Activated CD4-positive, alpha-beta T cell treated with anti-CD3 and anti-CD28 coated beads, Interleukin-2, amount 50 U/mL, for 48 hours (primary cell): ENCODE measurements around the gene FHIT.
"Not testable (repeated sequence)": the region's sequence is repeated elsewhere in the genome, so short reads cannot be mapped to it uniquely, and the experiment has no call there.

Experiments used
- DNase-seq, 2 experiments: peaks; one replicate each; pipeline ENCODE4 v3.0.0-alpha.2; 2020

FHIT gene

DNA sequence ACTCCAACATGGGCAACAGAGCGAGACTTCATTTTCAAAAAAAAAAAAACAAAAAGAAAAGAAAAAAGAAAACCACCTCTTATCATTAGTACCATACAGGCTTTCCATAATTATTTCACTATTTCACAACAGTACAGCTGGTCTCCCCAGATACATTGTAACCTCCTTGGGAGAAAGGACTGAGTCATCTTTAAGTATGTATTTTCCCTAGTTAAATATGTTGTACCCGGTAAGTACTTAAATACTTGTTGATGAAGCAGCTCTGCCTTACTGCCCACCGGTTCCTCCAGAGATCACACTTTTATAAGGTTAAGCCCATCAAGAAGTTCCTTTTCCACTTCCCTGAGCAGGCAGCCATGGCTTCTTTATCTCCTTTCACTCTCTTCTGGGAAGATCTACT, 1412.0 kb downstream of the FHIT start:
- no peak for DNase-seq

- no peak for DNase-seq
Observed at GRCh38 chr3:59836531-59836930, 1414.7 kb downstream of the FHIT start.

DNA sequence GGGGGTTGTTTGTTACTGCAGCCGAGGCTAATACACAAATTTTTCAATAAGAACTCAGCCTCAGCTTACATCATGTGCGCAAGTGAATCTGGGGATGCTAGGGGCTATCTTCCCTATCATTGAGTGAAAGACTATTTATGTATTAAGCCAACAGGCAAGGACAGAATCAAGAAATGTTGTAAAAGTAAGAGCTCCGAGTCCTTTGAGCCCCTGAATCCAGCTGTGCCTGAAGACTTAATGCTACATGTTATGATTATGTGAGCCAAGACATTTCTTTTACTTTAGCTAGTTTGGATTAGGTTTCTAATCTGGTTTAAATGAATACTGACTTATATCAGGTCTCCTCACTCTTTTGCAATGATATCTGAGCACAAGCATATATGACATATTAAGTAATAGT, 1418.5 kb downstream of the FHIT start:
- no peak for DNase-seq

- no peak for DNase-seq
Observed at GRCh38 chr3:59832241-59832640, 1419.0 kb downstream of the FHIT start.

DNA sequence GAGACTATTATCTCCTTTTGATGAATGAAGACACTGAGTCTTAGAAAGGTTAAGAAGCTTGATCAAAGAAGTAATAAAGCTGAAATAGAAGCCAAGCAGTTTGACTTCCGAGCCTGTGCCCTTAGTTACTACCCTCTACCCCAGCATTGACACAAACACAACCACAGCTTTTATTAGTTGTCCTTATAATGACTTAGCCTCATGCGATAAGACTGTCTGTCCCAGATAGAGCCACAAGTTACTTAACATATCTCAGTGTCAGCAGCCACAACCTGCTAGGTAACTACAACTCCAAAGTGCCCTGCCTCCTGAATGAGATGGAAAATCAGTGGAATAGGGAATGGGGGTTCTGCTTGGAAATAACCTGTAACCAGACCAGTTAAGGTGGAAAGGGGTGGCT, 1419.9 kb downstream of the FHIT start:
- DNase-seq: no peak

DNA sequence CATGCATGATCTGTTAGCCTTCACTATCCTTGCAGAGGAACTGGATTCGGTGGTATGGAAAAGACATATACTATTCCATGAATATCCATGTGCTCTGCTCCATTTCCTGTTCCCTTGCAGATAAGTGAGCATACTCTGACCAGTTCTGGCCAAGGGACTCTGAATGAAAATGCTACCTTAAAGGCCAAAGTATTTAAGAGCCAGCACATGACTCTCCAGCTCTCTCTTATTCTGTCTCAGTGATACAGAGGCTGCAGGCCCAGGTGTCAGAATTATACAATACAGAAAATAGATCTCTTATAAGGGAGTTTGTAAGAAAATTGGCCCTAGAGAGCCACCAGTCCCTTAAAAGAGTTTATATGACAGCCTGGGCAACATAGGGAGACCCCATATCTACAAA, 1421.7 kb downstream of the FHIT start:
- DNase-seq: no peak

DNA sequence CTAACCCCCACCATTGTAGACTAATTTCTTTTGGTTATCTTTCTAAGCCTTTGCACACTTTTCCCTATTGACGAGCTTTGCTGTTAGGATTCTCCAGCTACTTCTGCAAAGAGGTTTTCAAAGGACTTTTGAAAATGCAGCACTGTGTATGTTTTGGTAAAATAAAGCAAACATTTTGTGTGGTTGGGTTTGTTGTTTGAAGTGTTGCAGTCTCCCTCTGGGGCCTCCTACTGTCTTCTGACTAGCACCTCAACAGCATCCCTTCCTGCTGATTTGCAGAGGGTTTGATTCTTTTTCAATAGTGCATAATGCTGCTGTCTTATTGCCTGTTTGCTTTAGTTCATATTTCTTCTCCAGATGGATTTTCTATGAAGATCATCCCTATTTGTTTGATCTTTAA, 1426.4 kb downstream of the FHIT start:
- DNase-seq: no peak

- no peak for DNase-seq
Observed at GRCh38 chr3:59821274-59821673, 1430.0 kb downstream of the FHIT start.

GRCh38 chr3:59820352-59820934, 1430.8 kb downstream of the FHIT start:
- DNase-seq: no peak

GRCh38 chr3:59818919-59819300, 1432.3 kb downstream of the FHIT start:
- DNase-seq: no peak

DNA sequence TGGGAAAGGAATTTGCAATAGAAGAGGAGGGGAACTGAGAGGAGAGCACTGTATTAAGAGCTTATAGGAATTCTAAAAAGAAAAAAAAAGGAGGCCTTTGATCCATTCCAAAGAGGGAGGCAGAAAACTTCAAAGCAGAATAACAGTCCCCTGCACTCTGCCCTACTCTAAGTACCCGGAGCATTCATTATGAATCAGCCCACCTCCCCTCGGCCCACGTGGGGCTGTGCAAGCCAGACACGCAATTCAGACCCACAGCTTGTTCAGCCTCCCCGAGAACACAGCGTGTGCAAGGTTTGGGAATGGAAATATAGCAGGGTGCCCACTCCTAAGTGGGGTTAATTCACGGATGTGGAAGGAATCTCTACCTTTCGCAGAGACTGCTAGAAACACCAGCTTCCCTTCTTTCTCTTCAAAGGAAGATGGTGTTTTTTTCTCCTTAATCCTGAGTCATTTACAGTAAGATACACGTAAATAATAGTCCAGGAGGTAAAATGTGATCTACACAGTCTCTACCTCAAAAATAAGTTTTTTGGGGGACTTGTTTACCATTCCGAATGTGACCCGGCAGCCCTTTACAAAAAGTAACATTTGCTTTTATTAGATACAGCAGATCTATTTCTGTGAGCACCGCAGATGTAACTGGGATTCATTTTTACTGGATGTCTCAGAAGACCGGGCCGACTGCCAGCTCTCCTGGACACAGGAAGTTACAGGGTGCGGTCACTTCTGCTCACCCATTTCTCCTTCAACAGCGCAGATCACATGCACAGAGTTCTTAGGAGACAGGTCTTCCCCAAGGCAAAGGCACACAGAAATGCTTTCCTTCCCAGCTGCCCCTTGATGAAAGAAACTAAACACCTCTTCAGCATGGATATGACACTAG, 1433.0 kb downstream of the FHIT start:
- DNase-seq: no peak

DNA sequence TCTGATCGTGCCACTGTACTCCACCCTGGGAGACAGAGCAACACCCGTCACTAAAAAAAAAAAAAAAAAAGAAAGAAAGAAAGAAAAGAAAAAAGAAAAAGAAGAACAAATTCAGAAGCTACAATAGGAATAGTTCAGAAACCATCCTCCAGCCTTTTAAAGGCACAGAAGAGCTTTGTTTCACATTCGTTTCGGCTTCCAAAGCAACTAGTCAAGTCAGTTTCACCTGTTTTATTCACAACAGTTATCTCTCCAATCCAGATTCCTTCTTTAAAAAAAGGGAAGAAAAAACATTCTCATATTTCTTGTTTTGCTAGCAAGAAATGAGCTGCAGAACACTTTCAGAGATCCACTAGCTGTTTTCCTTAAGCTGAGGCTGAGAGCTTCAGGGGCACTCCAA, 1433.7 kb downstream of the FHIT start:
- DNase-seq: no peak

- no peak for DNase-seq
Observed at GRCh38 chr3:59816312-59816711, 1434.9 kb downstream of the FHIT start.

DNA sequence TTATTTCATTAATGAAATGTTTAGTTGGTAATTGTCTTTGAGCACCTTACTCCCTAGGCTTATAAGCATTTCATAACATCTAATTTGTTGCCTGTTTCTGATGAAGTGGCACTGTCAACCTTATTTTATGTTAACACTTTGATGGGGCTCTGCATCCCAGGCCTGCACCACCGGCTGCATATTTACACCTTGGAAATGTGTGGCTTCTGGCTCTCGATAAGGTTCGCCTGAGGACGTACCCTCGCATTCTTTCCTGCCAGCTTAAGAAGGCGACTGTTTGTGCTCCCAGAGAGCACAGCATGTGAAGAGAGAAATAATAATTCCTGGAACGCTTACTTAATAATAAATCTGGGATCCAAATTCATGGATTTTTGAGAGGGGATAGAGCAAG, 1438.1 kb downstream of the FHIT start:
- DNase-seq: no peak

- DNase-seq: no peak
Observed at GRCh38 chr3:59812237-59813147, 1438.8 kb downstream of the FHIT start.

DNA sequence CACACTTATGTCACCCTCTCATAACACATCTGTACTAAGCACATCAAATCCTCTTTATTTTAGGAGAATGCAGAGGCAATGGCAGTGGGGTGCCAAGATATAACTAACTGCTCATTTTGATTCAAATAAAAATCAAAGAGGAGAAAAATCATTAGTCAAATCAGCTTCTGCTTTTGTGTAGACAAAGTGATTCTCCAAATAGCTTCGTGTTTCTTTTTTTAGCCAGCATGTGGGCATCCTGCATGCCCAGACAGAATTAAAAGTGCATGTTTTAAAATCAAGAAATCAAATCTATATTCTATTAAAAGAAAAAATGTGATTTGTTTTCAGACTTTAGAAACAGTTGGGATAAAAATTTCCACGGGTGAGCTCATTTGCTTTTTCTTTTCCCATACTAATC, 1440.1 kb downstream of the FHIT start:
- no peak for DNase-seq

GRCh38 chr3:59810606-59811005, 1440.6 kb downstream of the FHIT start:
- no peak for DNase-seq

DNA sequence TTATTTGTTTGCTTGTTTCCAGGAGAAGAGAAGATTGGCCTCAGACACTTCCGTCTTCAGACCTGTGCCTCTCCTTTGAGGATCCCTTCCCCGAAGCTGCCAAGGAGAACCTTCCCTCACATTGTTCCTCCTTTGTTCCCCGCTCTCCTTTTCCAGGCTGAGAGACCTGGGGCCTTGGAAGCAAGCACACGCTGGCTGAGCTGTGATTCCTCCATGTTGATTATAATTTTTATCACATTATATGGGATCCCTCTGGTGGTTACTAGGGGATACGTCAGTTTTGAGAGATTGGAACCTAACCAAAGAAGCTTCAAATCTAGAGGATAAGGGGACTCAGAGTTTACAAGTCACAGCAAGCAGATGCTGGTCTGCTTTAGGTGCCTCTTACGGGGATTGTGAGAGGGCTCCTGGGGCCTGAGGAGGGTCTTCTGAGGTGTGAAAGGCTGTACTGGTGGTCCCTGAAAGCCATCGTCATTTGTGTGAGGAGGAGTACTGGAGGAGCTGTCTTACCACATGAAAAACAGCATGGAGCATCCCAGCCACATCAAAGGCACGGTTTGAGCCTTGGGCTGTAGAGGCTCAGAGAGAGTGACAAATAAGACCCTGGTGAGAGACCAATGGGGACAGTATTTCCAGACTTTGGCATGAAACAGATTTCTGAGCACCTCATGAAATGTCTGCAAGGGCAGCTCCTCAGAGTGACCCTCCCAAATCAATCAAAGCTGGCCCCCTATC, 1441.4 kb downstream of the FHIT start:
- no peak for DNase-seq

GRCh38 chr3:59809016-59809415, 1442.2 kb downstream of the FHIT start:
- DNase-seq: no peak

GRCh38 chr3:59808446-59808845, 1442.8 kb downstream of the FHIT start:
- no peak for DNase-seq

DNA sequence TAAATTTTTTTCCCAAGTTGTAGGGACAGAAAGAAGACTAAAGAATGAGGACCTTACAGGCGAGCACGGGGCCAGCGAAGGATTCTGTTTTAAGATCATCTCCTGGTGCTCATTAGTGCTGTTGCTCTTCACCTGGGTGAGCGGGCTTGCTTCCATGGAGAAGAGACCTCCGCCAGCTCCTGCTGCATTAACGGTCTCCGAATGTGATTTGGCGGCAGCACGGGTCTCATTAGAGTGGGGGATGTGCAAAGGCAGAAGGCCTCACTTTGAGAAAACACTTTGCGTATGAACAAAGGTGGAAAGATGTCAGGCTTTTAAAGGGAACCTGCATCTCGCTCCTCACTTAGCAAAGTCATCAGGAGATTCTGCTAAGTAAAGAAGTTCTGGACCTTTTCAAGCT, 1448.0 kb downstream of the FHIT start:
- DNase-seq: no peak

DNA sequence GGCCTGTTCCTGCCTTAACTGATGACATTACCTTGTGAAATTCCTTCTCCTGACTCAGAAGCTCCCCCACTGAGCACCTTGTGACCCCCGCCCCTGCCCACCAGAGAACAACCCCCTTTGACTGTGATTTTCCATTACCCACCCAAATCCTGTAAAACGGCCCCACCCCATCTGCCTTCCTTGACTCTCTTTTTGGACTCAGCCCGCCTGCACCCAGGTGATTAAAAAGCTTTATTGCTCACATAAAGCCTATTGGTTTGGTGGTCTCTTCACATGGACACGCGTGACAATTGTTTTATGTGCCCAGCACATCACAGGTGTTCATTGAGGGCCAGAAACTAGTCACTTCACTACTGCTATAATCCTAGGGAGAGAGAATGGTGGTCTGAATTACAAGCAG, 1448.8 kb downstream of the FHIT start:
- DNase-seq: not testable (repeated sequence)

DNA sequence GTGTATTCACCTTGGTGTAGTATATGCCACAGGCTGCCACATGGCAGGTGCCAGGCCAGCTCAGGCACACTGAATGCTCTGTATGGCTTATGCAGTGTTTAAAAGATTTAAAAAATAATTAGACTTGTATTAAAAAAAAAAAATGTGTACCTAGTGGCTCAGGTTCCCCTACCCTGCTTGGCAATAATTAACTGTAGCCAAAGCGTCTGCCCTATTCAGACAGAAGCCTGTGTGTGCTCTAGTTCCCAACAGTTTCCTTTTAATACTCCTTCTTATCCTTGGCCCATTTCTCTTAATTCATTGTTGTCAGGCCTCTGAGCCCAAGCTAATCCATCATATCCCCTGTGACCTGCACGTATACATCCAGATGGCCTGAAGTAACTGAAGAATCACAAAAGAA, 1449.2 kb downstream of the FHIT start:
- DNase-seq: no peak
